H7 (cell line): ENCODE data around the gene IGF2R. TPM values are rescaled to one million over a fixed set of nuclear protein-coding genes. Genes with fewer than 3 reads are reported as not detected.

Source experiments
- DNase-seq: peaks from one replicate; pipeline ENCODE4 v3.0.0; 2012
- H3K27me3 ChIP-seq: 2 replicates; pipeline ENCODE4 v1.6.0; 2011; ENCODE audit warnings: mild to moderate bottlenecking, low read length; ENCODE audit not compliant: control insufficient read depth, insufficient read depth
- H3K36me3 ChIP-seq: replicated peaks from 2 replicates; pipeline ENCODE4 v1.5.1; 2011; ENCODE audit warnings: low read length; ENCODE audit not compliant: control insufficient read depth, insufficient read depth
- H3K4me3 ChIP-seq: 2 replicates; pipeline ENCODE4 v1.5.1; 2011; ENCODE audit warnings: low read depth, mild to moderate bottlenecking, control low read depth, low read length, moderate library complexity; ENCODE audit not compliant: insufficient read depth
- total RNA-seq: library from RNA; depleted of rRNA; stranded (reverse); fragments of >200 nt; shearing (Covaris generic); gene quantifications from 2 replicates; pipeline ENCODE4 v1.2.3, GENCODE V29; 2014

IGF2R gene
- total RNA-seq, 1 experiment from 2014 or later: 29.4 TPM

GRCh38 chr6:159943968-159944598 is 24.8 kb upstream of the IGF2R start:
- no peaks in the 10 kb centered on the region for H3K27me3 ChIP-seq
- no peak for DNase-seq
- H3K36me3 ChIP-seq: no peaks in the 10 kb centered on the region
- no peak overlapping the region for H3K4me3 ChIP-seq

- Histone ChIP-seq H3K4me3 (no peak overlapping the region), H3K27me3 (no peaks in the 10 kb centered on the region), H3K36me3 (no peaks in the 10 kb centered on the region)
- no peak for DNase-seq
Measured at GRCh38 chr6:159945801-159946392, 23.0 kb upstream of the IGF2R start.

- H3K36me3 ChIP-seq: no peaks in the 10 kb centered on the region
- no peak overlapping the region for H3K4me3 ChIP-seq
- no peak for DNase-seq
- H3K27me3 ChIP-seq: no peaks in the 10 kb centered on the region
Measured at GRCh38 chr6:159946912-159947311, 22.0 kb upstream of the IGF2R start.

DNA sequence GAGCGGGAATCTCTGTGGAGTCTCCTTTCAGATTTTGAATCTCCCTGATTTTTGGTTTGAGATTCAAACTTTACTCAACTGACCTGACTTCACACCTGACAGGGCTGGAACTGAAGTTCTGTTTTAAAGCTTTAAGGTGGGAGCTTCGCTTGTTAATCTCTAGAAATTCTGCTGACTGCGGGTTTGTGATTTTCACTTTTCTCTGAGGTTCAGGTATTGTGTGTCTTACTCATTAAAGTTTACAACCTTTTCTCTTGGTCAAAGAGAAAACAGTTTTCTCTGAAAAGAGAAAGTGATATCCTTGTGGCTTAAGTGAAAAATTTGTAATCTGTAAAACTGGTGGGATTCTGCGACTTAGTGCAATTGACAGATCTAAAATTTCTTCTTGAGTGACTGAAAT is 20.7 kb upstream of the IGF2R start:
- no peaks in the 10 kb centered on the region for H3K36me3 ChIP-seq
- DNase-seq: no peak
- no peak overlapping the region for H3K4me3 ChIP-seq
- H3K27me3 ChIP-seq: no peaks in the 10 kb centered on the region; the same call in 1 of the 2 replicates

DNA sequence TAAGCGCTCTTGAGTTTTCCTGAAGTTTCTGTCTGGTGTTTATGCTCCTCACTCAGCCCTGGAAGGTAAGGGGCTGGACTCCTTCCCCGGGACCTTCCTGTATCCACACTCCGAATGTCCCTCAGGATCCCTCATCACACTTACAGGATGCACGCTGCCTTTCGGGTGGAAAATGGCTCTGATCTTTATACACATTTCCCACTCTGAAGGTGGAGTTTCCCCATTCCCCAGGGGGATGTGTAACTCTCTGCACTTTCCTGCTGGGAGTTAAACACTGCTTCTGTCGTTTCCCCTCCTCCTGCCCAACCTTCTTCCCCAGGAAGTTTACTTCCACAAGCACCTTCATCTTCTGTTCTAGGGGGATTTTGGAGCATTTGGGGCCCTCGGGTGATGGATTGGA is 17.1 kb upstream of the IGF2R start:
- DNase-seq: no peak
- Histone ChIP-seq H3K36me3 (no peaks in the 10 kb centered on the region), H3K4me3 (no peak overlapping the region), H3K27me3 (no peaks in the 10 kb centered on the region; the same call in 1 of the 2 replicates)

GRCh38 chr6:159952289-159953005 is 16.4 kb upstream of the IGF2R start:
- no peaks in the 10 kb centered on the region; the same call in 1 of the 2 replicates for H3K27me3 ChIP-seq
- H3K4me3 ChIP-seq: no peak overlapping the region
- no peak for DNase-seq
- no peaks in the 10 kb centered on the region for H3K36me3 ChIP-seq

- no peak for DNase-seq
- Histone ChIP-seq H3K4me3 (no peak overlapping the region), H3K36me3 (no peaks in the 10 kb centered on the region), H3K27me3 (no peaks in the 10 kb centered on the region; the same call in 1 of the 2 replicates)
Measured at GRCh38 chr6:159953091-159953601, 15.7 kb upstream of the IGF2R start.

DNA sequence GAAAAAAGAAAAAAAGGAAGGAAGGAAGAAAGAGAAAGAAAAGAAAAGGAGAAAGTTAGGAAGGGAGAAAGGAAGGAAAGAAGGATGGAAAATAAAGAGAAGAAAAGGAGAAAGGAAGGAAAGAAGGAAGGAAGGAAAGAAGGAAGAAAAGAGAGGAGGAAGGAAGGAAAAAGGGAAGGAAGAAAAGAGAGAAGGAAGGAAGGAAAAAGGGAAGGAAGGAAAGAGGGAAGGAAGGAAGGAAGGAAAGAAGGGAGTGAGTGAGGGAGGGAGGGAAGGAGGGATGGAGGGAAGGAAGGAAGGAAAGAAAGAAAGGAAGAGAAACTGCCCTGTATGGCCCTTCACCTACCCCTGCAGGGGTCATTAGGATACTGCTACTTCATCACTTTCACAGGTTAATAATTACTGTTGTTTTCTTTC is 12.9 kb upstream of the IGF2R start:
- no peak for DNase-seq
- H3K27me3 ChIP-seq: no peaks in the 10 kb centered on the region; the same call in 1 of the 2 replicates
- H3K4me3 ChIP-seq: no peak overlapping the region
- no peaks in the 10 kb centered on the region for H3K36me3 ChIP-seq

GRCh38 chr6:159957071-159957673 is 11.7 kb upstream of the IGF2R start:
- no peaks in the 10 kb centered on the region for H3K36me3 ChIP-seq
- no peak for DNase-seq
- H3K27me3 ChIP-seq: peaks cover 1% of the 10 kb centered on the region; the same call in 1 of the 2 replicates
- no peak overlapping the region for H3K4me3 ChIP-seq

DNA sequence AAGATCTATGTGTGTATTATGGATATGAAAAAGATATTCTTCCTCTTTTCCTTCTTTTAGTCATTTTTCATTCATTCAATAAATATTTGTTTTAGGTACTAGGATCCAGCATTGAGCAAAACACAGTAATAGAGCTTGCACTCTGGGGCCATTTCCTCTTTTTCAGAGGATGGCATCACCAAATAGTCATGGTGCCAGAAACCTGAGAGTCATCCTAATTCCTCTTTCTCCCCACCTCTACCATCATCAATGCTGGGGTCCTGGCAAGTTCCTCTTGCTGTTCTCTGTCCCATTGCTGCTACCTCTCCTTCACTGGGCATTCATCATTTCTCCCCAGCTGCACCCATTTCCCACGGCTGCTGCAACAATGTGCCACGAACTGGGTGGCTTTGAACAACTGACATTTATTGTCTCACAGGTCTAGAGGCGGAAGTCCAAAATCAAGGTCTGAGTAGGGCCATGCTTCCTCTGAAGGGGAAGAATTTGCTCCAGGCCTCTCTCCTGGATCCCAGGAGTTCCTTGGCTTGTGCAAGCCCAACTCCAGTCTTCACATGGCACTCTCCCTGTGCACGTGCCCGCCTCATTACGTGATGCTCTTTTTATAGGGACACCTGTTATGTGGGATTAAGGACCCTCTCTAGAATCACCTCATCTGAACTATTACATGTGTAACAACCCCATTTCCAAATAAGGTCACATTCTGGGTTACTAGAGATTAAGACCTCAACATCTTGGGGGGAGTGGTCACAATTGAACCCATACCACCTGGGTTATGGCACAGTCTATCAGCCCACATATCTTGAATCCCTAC is 9.5 kb upstream of the IGF2R start:
- no peak for DNase-seq
- H3K27me3 ChIP-seq: peaks cover 4% of the 10 kb centered on the region; the same call in 1 of the 2 replicates
- H3K4me3 ChIP-seq: no peak overlapping the region
- no peaks in the 10 kb centered on the region for H3K36me3 ChIP-seq

DNA sequence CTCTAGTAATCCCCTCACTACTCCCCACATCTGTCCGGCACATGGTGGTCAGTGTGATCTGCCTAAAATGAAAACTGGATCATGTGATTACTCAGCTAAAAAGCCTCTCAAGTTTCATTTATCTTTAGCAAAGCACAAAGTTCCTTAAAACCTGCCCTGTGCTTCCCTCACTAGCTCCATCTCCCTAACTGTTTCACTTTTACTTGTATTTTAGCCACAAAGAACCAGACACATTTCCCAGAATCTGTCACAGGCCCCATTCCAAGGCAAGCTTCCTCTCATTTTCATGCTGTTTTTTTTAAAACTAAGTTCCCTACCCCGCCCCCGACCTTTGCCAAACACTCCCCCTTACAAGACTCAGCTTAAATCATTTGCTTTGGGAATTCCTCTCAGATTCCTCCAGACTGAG is 8.9 kb upstream of the IGF2R start:
- no peak overlapping the region for H3K4me3 ChIP-seq
- peaks cover 4% of the 10 kb centered on the region; the same call in 1 of the 2 replicates for H3K27me3 ChIP-seq
- no peaks in the 10 kb centered on the region for H3K36me3 ChIP-seq
- no peak for DNase-seq

DNA sequence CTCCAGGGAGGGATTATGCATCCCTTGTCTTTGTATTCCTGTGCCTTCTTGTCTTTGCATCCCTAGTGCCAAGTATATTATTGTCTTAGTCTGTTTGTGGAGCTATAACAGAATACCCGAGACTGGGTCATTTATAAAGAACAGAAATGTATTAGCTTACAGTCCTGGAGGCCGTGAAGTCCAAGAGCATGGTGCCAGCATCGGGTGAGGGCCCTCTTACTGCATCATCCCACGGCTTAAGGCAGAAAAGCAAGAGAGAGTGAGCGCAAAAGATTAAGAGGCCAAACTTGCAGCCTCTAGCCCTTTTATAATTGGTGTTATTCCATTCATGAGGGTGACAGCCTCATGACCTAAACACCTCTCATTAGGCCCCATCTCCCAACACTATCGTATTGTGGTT is 8.4 kb upstream of the IGF2R start:
- DNase-seq: no peak
- no peaks in the 10 kb centered on the region for H3K36me3 ChIP-seq
- H3K27me3 ChIP-seq: peaks cover 4% of the 10 kb centered on the region; the same call in 1 of the 2 replicates
- no peak overlapping the region for H3K4me3 ChIP-seq

DNA sequence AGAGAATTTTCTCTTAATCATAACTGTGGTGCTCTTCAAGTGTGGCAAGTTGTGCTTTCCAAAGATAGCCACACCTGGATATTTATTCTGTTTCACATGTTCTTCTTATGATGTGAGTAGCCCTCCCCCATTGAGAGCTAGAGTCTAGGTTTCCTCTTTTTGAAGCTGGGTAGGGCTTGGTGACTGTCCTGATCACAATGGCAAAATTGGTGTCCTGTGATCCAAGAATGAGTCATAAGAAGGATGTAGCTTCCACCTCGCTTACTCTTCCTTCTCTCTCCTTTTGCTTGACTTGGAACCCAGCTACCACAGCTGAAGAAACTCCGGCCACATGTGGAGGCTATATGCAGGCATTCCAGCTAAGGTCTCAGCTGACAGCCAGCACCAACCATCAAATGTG is 7.4 kb upstream of the IGF2R start:
- DNase-seq: no peak
- Histone ChIP-seq H3K36me3 (no peaks in the 10 kb centered on the region), H3K4me3 (no peak overlapping the region), H3K27me3 (peaks cover 4% of the 10 kb centered on the region; the same call in 1 of the 2 replicates)

- DNase-seq: no peak
- no peaks in the 10 kb centered on the region for H3K36me3 ChIP-seq
- H3K27me3 ChIP-seq: peaks cover 4% of the 10 kb centered on the region; the same call in 1 of the 2 replicates
- H3K4me3 ChIP-seq: no peak overlapping the region
Measured at GRCh38 chr6:159963111-159963510, 5.8 kb upstream of the IGF2R start.
